ENCODE results near the gene GPR84. TPM values are rescaled to one million over a fixed set of nuclear protein-coding genes. Genes with fewer than 3 reads are reported as not detected.

The GPR84 gene
- total and polyA plus RNA-seq, 2 of the 13 experiments (the other 11 are each of a cell fraction or from before 2014, with no cell fraction given) = not detected

DNA sequence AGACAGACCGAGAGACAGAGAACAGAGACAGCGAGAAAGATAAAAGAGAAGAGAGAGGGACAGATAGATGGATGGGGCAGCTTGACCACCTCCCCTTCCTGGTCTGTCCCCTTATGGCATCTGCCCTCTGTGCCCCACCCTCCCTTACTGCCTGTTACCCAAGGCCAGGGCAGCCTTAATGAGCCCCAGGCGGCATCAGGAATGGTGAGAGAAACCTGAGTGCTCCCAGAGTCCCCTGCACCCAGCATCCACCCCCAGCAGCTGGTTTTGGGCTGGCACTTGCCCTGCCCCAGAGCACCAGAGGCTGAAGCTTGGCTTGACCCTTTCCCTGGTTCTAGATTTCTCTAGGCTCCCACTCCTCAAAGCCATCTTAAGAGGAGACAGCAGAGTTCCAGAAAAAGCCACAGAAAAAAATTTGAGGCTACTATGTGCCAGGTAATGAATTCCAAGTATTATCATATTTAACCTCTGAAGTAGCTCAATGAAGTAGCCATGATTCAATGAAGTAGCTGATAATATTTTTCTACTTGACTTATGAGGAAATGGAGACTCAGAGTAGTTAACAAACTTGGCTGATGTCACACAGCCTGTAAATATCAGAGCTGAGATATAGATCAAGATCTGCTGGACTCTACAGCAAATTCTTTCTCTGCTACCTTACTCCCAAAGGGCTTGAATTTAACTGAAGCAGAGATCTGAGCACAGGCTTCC, 22.3 kb upstream of the GPR84 start:
- ChIA-PET CTCF (ENCODE audit: low intra/inter-chr PET ratio, low total read pairs) (no interaction called here), POLR2A (no interaction called here)
- Histone ChIP-seq H3K9ac (ENCODE audit: insufficient read depth, low read depth, low read length) (no peak overlapping the region), H3K36me3 (replicated peaks in 1 of 2; ENCODE audit: control insufficient read depth in 1 of 2, insufficient read depth in 2 of 2, low read length in 2 of 2) (no peaks in the 10 kb centered on the region), H3K4me3 (replicated peaks in 1 of 3; ENCODE audit: insufficient read depth in 1 of 3, low read depth in 2 of 3, low read length in 3 of 3) (no peak overlapping the region), H2AFZ (ENCODE audit: low read length) (no peak overlapping the region), H3K79me2 (ENCODE audit: insufficient read depth, low read length) (no peaks in the 10 kb centered on the region), H4K20me1 (ENCODE audit: insufficient read depth, low read length) (no peaks in the 10 kb centered on the region), H3K4me1 (ENCODE audit: insufficient read depth, low read length) (peaks cover 33% of the 10 kb centered on the region), H3K27me3 (ENCODE audit: control insufficient read depth in 1 of 2, insufficient read depth in 2 of 2, low read length in 2 of 2) (peaks cover 2 to 7% of the 10 kb centered on the region in 2 experiments; a peak in 4 of 5 replicates), H3K9me3 (ENCODE audit: low read length) (no peaks in the 10 kb centered on the region), H3K27ac (ENCODE audit: extremely low read length, insufficient read depth, low read length) (no peak overlapping the region), H3K4me2 (ENCODE audit: low read depth, low read length) (no peak overlapping the region)
- in situ Hi-C loops (cut with HindIII; ENCODE audit: extremely low pct_ligation_motif_present, low pct_unique_long_range_greater_than_20kb) (no loop called here), intact Hi-C loops (cut with micrococcal nuclease; ENCODE audit: unreplicated experiment) (no loop called here)
- TF ChIP-seq ERF (CRISPR knock-in tag; IDR thresholded peaks at IDR 0.05) (no peak), ZNF383 (CRISPR knock-in tag; IDR thresholded peaks at IDR 0.05; ENCODE audit: borderline replicate concordance) (no peak), ZNF10 (CRISPR knock-in tag; IDR thresholded peaks at IDR 0.05; ENCODE audit: borderline replicate concordance, low read depth) (no peak), KLF11 (CRISPR knock-in tag; IDR thresholded peaks at IDR 0.05) (no peak), CHD2 (IDR thresholded peaks at IDR 0.05; ENCODE audit: low read depth, low read length) (no peak), TGIF2 (CRISPR knock-in tag; IDR thresholded peaks at IDR 0.05) (no peak), ZSCAN21 (CRISPR knock-in tag; IDR thresholded peaks at IDR 0.05; ENCODE audit: borderline replicate concordance) (no peak), MED1 (CRISPR knock-in tag; IDR thresholded peaks at IDR 0.05) (no peak), RBAK (CRISPR knock-in tag; IDR thresholded peaks at IDR 0.05) (no peak), SRF (IDR thresholded peaks at IDR 0.05; ENCODE audit: low read depth, low read length) (no peak)
- TF ChIP-seq, protein P1, sequence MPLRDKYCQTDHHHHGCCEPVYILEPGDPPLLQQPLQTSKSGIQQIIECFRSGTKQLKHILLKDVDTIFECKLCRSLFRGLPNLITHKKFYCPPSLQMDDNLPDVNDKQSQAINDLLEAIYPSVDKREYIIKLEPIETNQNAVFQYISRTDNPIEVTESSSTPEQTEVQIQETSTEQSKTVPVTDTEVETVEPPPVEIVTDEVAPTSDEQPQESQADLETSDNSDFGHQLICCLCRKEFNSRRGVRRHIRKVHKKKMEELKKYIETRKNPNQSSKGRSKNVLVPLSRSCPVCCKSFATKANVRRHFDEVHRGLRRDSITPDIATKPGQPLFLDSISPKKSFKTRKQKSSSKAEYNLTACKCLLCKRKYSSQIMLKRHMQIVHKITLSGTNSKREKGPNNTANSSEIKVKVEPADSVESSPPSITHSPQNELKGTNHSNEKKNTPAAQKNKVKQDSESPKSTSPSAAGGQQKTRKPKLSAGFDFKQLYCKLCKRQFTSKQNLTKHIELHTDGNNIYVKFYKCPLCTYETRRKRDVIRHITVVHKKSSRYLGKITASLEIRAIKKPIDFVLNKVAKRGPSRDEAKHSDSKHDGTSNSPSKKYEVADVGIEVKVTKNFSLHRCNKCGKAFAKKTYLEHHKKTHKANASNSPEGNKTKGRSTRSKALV (CRISPR knock-in tag; IDR thresholded peaks at IDR 0.05) = no peak
- TF ChIP-seq, protein P2, sequence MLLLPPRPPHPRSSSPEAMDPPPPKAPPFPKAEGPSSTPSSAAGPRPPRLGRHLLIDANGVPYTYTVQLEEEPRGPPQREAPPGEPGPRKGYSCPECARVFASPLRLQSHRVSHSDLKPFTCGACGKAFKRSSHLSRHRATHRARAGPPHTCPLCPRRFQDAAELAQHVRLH (CRISPR knock-in tag; IDR thresholded peaks at IDR 0.05; ENCODE audit: borderline replicate concordance, low read depth) = no peak
- no peak for FAIRE-seq
- 24% methylated on average over 2 of the region's 3 CpGs for WGBS (ENCODE audit: low lambda C conversion rate)
- BruUV-seq (replicated peaks) = no TSS peak
- ATAC-seq = no peak
- DNase-seq (ENCODE audit: low spot score) = no peak
